PC-9 (cell line): ENCODE results near the gene PTPRR.

Source experiments
- CTCF ChIP-seq: fragments of 200-600 bp; sonication (generic); conservative IDR thresholded peaks from 2 replicates; pipeline ENCODE4 v1.6.1; 2017; ENCODE audit warnings: mixed run types, antibody characterized with exemption, mild to moderate bottlenecking, moderate library complexity
- EZH2 ChIP-seq: fragments of 200-600 bp; sonication (generic); IDR thresholded peaks from 2 replicates; pipeline ENCODE4 v1.8.0; 2017; ENCODE audit warnings: antibody characterized with exemption, low read depth

GRCh38 chr12:70667253-70667652, 253.3 kb downstream of the PTPRR start:
- no peak for TF ChIP-seq CTCF
- TF ChIP-seq EZH2, result no peak
